Suprapubic skin (tissue), 3 donors: ENCODE data around the gene CPS1.

Experiments
- CTCF ChIP-seq, 2 donors: fragments of 200-600 bp in 1 of 2; fragments of 450-650 bp in 1 of 2; sonication (generic) in 1 of 2; IDR thresholded peaks; one replicate each; pipeline ENCODE4 v1.5.1; 2016 to 2019; ENCODE audit warnings: antibody characterized with exemption in 2 of 2, mild to moderate bottlenecking in 1 of 2, moderate library complexity in 1 of 2
- EP300 ChIP-seq: sonication (generic); formaldehyde crosslinking; IDR thresholded peaks from one replicate; pipeline ENCODE4 v1.6.1; 2017; ENCODE audit warnings: antibody characterized with exemption
- POLR2A ChIP-seq, 2 donors: fragments of 450-650 bp; IDR thresholded peaks; one replicate each; pipeline ENCODE4 v1.6.1; 2017; ENCODE audit warnings: antibody characterized with exemption in 2 of 2, mild to moderate bottlenecking in 2 of 2, moderate library complexity in 2 of 2

DNA sequence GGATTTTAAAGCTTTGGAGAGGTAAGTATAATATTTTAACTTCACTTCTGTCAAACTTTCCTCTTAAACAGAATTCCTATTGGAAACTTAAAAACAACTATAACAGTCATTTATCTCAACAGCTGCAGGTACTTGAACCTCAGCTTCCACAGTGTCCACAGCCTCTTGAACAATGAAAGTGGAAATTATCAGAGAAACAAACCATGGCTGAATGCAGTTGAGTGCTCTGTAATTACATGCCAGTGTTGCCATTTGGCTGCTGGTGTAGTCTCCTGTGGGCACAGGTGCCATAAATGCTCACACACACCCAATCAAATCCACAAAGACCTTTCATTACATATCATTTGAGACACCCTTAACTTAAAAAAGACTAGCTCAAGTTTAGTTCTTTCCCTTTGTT, 125.1 kb downstream of the CPS1 start:
- TF ChIP-seq CTCF (IDR thresholded peaks at IDR 0.05), result no peak
- TF ChIP-seq POLR2A (IDR thresholded peaks at IDR 0.05), result no peak
- no peak for TF ChIP-seq EP300
